GM21786 (cell line): Measurements from ENCODE around the gene TRIM5.
"Not testable (repeated sequence)": the region's sequence is repeated elsewhere in the genome, so short reads cannot be mapped to it uniquely, and the experiment has no call there.

ENCODE experiments used
- ATAC-seq: cut with Tn5 transposase; IDR thresholded peaks from one replicate; pipeline ENCODE4 v1.9.1; 2021; ENCODE audit not compliant: unreplicated experiment

The TRIM5 gene

GRCh38 chr11:5690216-5690615, 5.3 kb upstream of the TRIM5 start:
- no peak for ATAC-seq

DNA sequence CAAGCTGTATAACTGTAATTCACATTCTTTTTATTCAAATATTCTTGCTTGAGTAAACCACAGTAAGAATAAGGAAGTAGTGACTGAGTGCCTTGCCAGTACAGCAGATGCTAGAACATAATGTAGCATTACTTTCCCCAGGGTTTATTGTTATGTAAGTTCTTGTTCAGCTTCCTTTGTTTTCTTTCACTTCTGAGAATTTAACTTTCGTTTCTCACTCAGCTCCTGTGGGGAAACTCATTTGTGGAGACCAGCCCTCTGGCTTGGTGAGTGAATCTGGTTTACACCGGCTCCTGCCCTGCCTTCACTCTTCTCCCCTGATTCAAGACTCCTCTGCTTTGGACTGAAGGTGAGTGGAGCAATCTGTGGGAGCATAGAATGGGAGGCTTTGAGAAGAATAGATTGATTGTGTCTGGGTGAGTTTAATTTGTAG, 4.7 kb upstream of the TRIM5 start, which contains the start of gene TRIM22:
TRIM22 (plus strand) TSS at position 240 of the 433 bp plus-strand sequence. CDS start 6,443 bp downstream, outside the sequence.
- ATAC-seq: peak; percentile 66

GRCh38 chr11:5688482-5688881, 3.6 kb upstream of the TRIM5 start:
- ATAC-seq: no peak

DNA sequence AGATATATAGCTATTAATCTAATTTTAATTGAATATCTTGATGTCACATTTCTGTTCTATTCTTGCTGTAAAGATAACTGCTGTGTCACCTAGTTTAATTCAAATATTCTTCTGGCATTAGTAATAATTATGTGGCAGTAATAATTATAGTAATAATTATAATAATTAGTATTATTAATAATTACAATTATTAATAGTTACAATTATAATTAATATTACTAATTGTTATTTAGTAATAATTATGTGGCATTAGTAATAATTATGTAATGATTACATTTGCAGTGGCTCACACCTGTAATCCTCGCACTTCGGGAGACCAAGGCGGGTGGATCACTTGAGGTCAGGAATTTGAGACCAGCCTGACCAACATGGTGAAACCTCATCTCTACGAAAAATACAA, 1.6 kb upstream of the TRIM5 start:
- ATAC-seq: no peak

DNA sequence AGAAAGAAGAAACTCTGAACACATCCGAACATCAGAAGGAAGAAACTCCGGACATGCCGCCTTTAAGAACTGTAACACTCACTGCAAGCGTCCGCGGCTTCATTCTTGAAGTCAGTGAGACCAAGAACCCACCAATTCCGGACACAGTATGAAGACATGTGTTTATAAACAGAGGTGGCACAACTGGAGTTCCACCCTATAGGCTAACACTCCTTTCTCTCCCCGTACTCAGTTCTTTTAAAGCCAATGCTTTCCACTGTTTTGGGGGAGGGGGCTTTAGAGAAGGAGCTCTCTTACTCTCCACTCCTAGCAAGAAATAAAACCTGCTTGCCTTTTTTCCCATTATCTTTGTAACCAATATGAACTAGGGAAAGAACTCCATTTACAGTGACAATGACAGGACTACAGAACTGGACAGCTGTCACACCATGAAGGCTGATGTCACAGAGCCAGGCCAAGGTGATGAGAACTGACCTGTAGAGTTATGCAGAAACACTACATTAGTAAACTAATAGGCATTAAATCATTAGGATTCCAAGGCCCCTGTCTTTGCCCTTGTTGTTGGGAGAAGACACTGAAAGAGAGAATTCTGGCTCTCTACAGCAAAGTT, 733 bp downstream of the TRIM5 start:
- no peak for ATAC-seq

- ATAC-seq: not testable (repeated sequence)
These were observed 1.3 kb downstream of the TRIM5 start for GRCh38 chr11:5683620-5684019.

GRCh38 chr11:5682890-5683441, 1.9 kb downstream of the TRIM5 start:
- ATAC-seq: not testable (repeated sequence)

DNA sequence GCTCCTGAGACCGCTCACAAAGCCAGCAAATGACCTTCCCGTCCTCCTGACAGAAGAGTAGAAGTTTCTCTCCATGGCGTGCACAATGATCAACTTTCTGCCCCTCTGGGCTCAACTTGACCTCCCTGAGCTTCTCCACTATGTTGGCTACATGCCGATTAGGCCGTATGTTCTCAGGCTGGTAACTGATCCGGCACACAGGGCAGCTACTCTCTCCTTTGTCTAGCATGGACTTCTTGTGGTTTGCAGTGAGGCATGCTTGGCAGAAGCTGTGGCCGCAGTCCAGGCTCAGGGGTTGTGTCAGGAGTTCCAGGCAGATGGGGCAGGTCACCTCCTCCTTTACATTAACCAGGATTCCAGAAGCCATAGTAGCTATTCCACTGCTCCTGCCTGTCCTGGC, 5.1 kb downstream of the TRIM5 start:
- ATAC-seq: no peak

DNA sequence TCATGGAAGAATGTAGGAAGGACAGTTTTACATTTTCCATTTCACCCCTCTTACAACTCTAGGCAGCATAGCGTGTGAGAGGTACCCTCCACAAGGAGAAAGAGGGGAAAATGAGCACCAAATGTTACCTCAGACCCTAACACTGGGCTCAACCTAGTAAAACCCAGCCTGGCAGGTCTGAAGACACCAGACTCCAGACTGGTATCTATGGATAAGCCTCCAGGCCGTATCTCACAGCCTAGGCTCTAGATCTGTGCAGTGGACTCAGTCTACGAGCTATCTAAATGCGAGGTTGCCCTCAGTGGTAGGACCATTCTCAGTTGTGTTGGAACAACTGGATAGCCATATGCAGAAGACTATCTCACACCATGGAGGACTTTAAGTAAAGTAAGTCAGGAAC, 10.5 kb downstream of the TRIM5 start:
- no peak for ATAC-seq

GRCh38 chr11:5671831-5672230, 13.0 kb downstream of the TRIM5 start:
- no peak for ATAC-seq

GRCh38 chr11:5666402-5666793, 18.5 kb downstream of the TRIM5 start:
- no peak for ATAC-seq

DNA sequence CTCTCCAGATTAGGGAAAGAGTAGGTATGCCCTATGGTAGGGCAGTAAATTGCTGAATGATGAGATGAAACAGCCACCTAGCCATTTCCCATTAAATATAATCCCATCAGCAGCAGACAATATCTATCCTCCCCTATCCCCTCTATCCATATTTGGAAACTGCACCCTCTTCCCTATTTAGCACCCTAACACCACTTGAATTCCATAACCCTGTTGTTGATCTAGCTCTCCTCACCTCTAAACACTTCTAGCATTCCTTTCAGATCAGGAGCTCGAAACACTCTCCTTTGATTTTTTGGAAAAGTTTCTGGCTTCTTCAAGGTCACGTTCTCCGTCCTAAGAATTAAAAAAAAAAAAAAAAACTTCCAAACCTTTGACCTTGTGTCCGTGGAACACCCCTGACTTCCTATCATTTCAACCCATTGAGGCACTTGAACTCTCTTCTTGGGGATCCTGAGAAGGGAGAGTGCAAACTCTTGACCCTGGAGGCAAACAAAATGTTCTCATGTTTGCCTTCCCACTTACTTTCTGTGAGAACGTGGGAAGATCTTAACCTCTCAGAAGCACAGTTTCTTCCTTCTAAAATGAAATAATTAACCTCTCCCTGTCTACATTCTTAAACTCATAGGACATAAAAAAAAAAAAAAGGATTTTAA, 19.0 kb downstream of the TRIM5 start:
- ATAC-seq: no peak

DNA sequence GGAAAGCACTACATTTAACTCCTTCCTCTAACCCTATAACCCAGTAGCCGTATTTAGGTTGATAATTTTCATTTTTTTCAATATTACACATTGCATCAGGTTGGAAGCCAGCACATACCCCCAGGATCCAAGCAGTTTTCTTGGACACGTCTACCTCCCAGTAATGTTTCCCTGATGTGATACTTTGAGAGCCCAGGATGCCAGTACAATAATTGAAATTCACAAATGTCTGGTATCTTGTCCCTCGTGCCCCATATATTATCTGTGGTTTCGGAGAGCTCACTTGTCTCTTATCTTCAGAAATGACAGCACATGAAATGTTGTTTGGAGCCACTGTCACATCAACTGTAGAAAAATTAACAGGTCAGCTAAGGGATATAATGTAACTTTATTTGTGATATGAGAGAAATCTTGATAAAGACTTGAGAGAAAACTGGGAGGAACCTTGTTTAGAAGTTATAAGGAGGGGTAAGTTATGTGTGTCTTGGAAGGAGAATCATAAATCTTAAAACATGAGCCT, 19.8 kb downstream of the TRIM5 start:
- ATAC-seq: no peak

DNA sequence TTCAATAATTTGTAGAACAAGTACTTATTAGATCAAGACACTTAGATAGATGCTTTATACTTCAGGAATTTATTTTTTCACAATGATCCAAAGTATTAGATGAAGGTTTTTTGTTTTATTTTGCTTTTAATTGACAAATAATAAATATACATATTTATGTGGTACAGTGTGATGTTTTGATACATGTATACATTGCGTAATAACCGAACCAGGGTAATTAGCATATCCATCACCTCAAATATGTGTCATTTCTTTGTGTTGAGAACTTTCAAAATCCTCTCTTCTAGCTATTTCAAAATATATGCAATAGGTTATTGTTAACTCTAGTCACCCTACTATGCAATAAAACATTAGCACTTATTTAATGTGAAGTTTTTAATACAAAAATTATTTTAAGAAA, 21.4 kb downstream of the TRIM5 start:
- ATAC-seq: no peak

DNA sequence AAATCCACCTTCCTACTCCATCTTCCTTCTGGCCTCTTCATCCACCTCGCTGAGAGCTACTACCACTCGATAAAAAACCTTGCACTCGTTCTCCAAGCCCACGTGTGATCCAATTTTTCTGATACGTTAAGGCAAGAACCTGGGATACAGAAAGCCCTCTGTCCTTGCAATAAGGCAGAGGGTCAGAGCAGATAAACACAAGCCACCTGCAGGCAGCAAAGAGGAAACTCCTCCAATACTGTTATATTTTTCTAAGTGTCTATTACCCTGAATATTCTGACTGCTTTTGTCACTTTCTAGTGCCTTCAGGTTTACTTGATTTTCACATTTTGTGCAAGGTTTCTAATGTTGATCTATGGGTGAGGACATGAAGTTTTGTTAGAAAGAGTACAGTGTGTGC, 26.6 kb downstream of the TRIM5 start:
- ATAC-seq: no peak

DNA sequence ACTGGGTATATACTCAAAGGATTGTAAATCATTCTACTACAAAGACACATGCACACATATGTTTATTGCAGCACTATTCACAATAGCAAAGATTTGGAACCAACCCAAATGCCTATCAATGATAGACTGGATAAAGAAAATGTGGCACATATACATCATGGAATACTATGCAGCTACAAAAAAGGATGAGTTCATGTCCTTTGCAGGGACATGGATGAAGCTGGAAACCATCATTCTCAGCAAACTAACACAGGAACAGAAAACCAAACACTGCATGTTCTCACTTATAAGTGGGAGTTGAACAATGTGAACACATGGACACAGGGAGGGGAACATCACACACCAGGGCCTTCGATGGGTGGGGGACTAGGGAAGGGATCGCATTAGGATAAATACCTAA, 27.9 kb downstream of the TRIM5 start:
- ATAC-seq: not testable (repeated sequence)

DNA sequence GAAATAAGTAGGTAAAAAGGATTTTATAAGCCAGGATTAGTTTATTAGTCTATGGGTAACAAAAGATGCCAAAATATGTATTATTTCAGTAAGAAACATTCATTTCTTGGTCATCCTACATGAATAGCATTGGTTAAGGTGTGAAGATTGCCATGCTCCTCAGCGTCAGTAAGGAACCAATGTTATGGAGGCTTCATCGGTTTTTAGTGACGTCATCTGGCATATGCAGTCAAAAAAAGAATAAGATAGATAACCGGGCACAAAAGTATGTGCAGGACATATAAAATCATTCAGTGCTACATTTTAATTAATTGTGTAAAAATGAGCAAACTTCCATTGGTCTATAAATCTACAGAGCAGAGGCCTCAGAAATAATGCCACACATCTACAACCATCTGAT, 29.4 kb downstream of the TRIM5 start:
- ATAC-seq: no peak

- no peak for ATAC-seq
These were observed 38.7 kb downstream of the TRIM5 start for GRCh38 chr11:5646139-5646538.

DNA sequence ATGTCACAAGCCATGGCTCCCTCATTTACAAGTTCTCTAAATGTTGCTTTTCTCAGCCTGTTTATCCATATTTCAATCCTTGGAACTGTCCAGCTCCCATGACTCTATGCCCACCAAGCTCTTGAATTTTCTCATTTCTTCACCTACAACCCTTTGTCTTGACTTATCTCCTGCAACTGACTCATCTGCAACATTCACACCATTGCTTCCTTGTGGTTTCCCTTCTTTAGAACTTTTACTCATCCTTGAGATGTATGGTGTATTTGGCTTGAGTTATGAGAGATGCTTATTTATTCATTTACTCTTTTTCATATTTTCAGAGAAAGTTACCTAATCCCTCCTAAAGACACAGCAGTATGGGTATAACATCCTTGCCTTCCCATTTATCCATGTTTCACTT, 41.3 kb downstream of the TRIM5 start:
- ATAC-seq: no peak

DNA sequence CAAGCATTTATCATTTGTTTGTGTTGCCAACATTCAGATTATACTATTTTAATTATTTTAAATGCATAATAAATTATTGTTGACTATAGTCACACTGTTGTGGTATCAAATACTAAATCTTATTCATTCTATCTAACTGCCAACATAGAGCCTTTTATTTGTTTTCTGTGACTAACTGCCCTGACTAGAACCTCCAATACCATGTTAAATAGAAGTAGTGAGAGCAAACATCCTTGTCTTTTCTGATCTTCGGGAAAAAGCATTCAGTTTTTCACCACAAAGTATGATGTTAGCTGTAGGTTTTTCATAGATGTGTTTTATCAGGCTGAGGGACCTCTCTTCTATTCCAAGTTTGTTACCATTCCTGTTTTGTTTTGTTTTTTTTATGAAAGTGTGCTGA, 44.9 kb downstream of the TRIM5 start:
- no peak for ATAC-seq

DNA sequence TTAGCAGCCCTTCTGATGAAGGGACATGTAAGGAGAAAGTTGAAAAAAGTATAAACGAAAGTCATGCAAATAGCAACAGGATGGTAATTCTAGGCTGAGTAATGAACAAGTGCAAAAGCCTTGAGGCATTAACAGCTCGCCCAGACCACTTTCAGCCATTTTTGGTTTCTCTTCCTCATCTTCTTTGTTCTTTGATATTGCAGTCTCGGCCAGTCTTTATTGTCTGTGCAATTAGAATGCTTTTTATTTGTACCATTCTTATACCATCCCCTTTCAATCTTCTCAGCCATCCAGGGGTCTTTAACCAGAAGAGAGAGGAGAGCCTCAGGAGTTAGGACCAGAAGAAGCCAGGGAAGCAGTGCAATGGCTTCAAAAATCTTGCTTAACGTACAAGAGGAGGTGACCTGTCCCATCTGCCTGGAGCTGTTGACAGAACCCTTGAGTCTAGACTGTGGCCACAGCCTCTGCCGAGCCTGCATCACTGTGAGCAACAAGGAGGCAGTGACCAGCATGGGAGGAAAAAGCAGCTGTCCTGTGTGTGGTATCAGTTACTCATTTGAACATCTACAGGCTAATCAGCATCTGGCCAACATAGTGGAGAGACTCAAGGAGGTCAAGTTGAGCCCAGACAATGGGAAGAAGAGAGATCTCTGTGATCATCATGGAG, 52.8 kb downstream of the TRIM5 start:
- ATAC-seq: peak; percentile 94

GRCh38 chr11:5631417-5631816, 53.5 kb downstream of the TRIM5 start:
- peak; percentile 12 for ATAC-seq
